ENCODE results near the gene HTT. TPM values are rescaled to one million over a fixed set of nuclear protein-coding genes. Genes with fewer than 3 reads are reported as not detected.
A peak's percentile ranks its signal among the peaks of the same experiment; 100 is the strongest.

HTT gene
- polyA plus RNA-seq, 3 donors = 1.8 to 27.1 (median 3.0) TPM

GRCh38 chr4:3034231-3034630 lies 40.2 kb upstream of the HTT start:
- no peaks in the 10 kb centered on the region for H4K20me1 ChIP-seq (ENCODE audit: insufficient read depth, low read length)
- WGBS (ENCODE audit: insufficient coverage) = 95% methylated on average over 6 of the region's 8 CpGs
- no peaks in the 10 kb centered on the region for H3K36me3 ChIP-seq (replicated peaks in 1 of 2; ENCODE audit: control insufficient read depth in 1 of 2, insufficient read depth in 2 of 2, low read length in 2 of 2)
- peaks cover 15 to 18% of the 10 kb centered on the region in 2 donors for H3K4me1 ChIP-seq (ENCODE audit: control insufficient read depth in 1 of 2, insufficient read depth in 2 of 2, low read length in 2 of 2)
- H3K9me3 Mint-ChIP-seq = peaks cover 0 to 4% (median 0%) of the 10 kb centered on the region in 7 donors
- H3K36me3 Mint-ChIP-seq = no peaks in the 10 kb centered on the region
- H3K27me3 ChIP-seq (ENCODE audit: control insufficient read depth in 2 of 2, insufficient read depth in 2 of 2, low read length in 2 of 2) = peaks cover 0 to 3% of the 10 kb centered on the region in 2 donors
- no peaks in the 10 kb centered on the region for H3K9me3 ChIP-seq (replicated peaks in 1 of 2; ENCODE audit: control insufficient read depth in 1 of 2, insufficient read depth in 1 of 2, low read length in 2 of 2)
- H3K79me2 ChIP-seq (ENCODE audit: insufficient read depth, low read length) = no peaks in the 10 kb centered on the region
- H3K9ac ChIP-seq (ENCODE audit: insufficient read depth, low read length, poor library complexity, severe bottlenecking) = no peak overlapping the region
- H3K4me1 Mint-ChIP-seq = peaks cover 20% of the 10 kb centered on the region
- no peak overlapping the region for H3K4me3 Mint-ChIP-seq
- H3K4me2 ChIP-seq (replicated peaks; ENCODE audit: extremely low read depth, low read length, poor library complexity, severe bottlenecking) = no peak overlapping the region
- peaks cover 11 to 32% (median 13%) of the 10 kb centered on the region in 3 donors for H3K27me3 Mint-ChIP-seq (ENCODE audit: low read depth in 3 of 3)
- H3K27ac ChIP-seq (ENCODE audit: low read depth in 1 of 2, low read length in 2 of 2) = no peak overlapping the region
- no peak for DNase-seq
- H3K27ac Mint-ChIP-seq = no peak overlapping the region
- TF ChIP-seq, protein P1, sequence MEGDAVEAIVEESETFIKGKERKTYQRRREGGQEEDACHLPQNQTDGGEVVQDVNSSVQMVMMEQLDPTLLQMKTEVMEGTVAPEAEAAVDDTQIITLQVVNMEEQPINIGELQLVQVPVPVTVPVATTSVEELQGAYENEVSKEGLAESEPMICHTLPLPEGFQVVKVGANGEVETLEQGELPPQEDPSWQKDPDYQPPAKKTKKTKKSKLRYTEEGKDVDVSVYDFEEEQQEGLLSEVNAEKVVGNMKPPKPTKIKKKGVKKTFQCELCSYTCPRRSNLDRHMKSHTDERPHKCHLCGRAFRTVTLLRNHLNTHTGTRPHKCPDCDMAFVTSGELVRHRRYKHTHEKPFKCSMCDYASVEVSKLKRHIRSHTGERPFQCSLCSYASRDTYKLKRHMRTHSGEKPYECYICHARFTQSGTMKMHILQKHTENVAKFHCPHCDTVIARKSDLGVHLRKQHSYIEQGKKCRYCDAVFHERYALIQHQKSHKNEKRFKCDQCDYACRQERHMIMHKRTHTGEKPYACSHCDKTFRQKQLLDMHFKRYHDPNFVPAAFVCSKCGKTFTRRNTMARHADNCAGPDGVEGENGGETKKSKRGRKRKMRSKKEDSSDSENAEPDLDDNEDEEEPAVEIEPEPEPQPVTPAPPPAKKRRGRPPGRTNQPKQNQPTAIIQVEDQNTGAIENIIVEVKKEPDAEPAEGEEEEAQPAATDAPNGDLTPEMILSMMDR (IDR thresholded peaks at IDR 0.05) = no peak
- no peak overlapping the region for H3K4me3 ChIP-seq (replicated peaks in 1 of 3; ENCODE audit: low read depth in 2 of 3, low read length in 3 of 3)
- no peak overlapping the region for H2AFZ ChIP-seq (ENCODE audit: insufficient read depth, low read depth, low read length, poor library complexity, severe bottlenecking)
- intact Hi-C loops (cut with micrococcal nuclease) = no loop called here

- H2AFZ ChIP-seq (ENCODE audit: insufficient read depth, low read depth, low read length, poor library complexity, severe bottlenecking) = no peak overlapping the region
- H3K4me1 ChIP-seq (ENCODE audit: control insufficient read depth in 1 of 2, insufficient read depth in 2 of 2, low read length in 2 of 2) = peaks cover 15 to 18% of the 10 kb centered on the region in 2 donors
- H3K27me3 Mint-ChIP-seq (ENCODE audit: low read depth in 3 of 3) = peaks cover 13 to 38% (median 18%) of the 10 kb centered on the region in 3 donors
- no peak overlapping the region for H3K27ac ChIP-seq (ENCODE audit: low read depth in 1 of 2, low read length in 2 of 2)
- H3K9me3 ChIP-seq (replicated peaks in 1 of 2; ENCODE audit: control insufficient read depth in 1 of 2, insufficient read depth in 1 of 2, low read length in 2 of 2) = no peaks in the 10 kb centered on the region
- H3K4me3 ChIP-seq (replicated peaks in 1 of 3; ENCODE audit: low read depth in 2 of 3, low read length in 3 of 3) = no peak overlapping the region
- H3K36me3 Mint-ChIP-seq = no peaks in the 10 kb centered on the region
- peak overlapping the region in 1 of 7 donors; percentile 40 for H3K27ac Mint-ChIP-seq
- no peak overlapping the region for H3K9ac ChIP-seq (ENCODE audit: insufficient read depth, low read length, poor library complexity, severe bottlenecking)
- H3K4me2 ChIP-seq (replicated peaks; ENCODE audit: extremely low read depth, low read length, poor library complexity, severe bottlenecking) = no peak overlapping the region
- DNase-seq = no peak
- peaks cover 0 to 3% of the 10 kb centered on the region in 2 donors for H3K27me3 ChIP-seq (ENCODE audit: control insufficient read depth in 2 of 2, insufficient read depth in 2 of 2, low read length in 2 of 2)
- H3K9me3 Mint-ChIP-seq = peaks cover 0 to 2% (median 0%) of the 10 kb centered on the region in 7 donors
- no peaks in the 10 kb centered on the region for H3K79me2 ChIP-seq (ENCODE audit: insufficient read depth, low read length)
- intact Hi-C loops (cut with micrococcal nuclease) = no loop called here
- H3K4me3 Mint-ChIP-seq = no peak overlapping the region
- no peaks in the 10 kb centered on the region for H4K20me1 ChIP-seq (ENCODE audit: insufficient read depth, low read length)
- peaks cover 20% of the 10 kb centered on the region for H3K4me1 Mint-ChIP-seq
- 96% methylated on average over 8 of the region's 8 CpGs for WGBS (ENCODE audit: insufficient coverage)
- TF ChIP-seq, protein P1 (IDR thresholded peaks at IDR 0.05) = no peak
- no peaks in the 10 kb centered on the region for H3K36me3 ChIP-seq (replicated peaks in 1 of 2; ENCODE audit: control insufficient read depth in 1 of 2, insufficient read depth in 2 of 2, low read length in 2 of 2)
Measured at GRCh38 chr4:3035249-3035648, 39.2 kb upstream of the HTT start.
